HK-2 (cell line): ENCODE results near the gene TSTD1.

Experiments
- DNase-seq: peaks from one replicate; pipeline ENCODE4 v3.0.0-alpha.2; 2018; ENCODE audit not compliant: unreplicated experiment

TSTD1 gene, protein sequence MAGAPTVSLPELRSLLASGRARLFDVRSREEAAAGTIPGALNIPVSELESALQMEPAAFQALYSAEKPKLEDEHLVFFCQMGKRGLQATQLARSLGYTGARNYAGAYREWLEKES

DNA sequence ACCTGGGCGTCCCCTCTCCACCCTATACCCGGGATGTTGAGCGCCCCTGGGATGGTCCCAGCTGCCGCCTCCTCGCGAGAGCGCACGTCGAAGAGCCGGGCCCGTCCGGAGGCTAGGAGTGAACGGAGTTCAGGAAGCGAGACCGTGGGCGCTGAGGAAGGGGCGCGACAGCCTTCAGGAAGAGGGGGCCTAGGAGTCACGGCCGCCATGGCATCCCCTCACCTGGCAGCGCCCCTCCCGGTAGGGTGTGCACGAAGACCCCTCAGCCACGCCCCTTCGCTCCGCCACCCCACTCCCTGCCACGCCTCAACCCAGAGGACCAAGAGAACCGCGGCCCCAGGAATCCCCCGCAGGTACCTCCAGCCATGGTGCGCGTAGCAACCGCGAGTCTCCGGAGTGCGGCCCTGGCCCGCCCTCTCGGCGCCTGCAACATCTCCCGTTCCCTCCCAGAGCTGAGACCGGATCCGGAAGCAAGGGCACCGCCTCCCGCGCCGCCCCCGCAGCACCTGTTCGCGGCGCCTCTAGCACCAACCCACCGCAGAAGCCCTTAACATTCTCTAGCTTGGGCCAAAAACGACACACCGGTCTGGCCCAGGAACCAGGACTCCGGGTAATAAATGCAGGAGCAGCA is at the start of gene TSTD1:
Gene TSTD1, minus strand, starts transcription at position 442 of the 631 bp plus-strand sequence. Its CDS starts 75 bp downstream, at position 367.
- peak; percentile 75 for DNase-seq

DNA sequence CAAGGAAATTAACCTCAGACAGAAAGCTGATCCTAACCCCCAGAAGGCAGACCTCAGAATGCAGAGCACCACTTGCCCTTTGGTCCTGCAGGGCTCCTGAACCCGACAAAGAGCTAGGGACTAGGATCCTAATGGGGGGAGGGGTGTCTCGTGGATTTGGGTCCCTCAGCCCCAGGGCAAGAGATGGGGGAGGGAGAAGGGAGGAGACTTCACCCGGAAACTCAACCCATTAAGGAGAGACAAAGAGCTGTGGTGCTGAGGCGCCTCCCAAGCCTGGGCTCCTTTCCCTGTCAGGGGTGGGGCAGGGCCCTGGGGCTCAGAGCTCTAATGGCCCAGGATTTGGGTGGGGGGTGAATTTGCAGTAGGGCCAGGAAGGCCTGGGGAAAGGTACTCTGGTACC is 47.7 kb upstream of the TSTD1 start:
- no peak for DNase-seq

DNA sequence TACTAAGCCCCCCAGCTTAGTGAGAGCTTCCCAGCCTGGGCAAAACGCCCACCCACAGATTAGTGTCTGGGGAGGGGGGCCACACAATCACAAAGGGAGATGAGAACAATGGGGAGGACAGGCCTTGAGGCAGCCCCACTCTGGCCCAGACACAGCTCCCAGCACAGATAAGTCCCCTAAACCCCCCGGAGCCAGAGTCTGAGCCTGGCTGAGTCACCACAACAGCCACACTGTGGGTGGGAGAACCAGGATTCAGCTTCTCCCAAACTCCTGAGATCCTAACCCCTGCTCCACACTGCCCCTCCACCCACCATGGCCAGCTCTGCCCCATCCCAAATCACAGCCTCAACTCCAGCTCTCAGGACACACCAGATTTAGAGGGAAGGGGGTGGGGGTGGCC is 46.4 kb upstream of the TSTD1 start:
- DNase-seq, result no peak

DNA sequence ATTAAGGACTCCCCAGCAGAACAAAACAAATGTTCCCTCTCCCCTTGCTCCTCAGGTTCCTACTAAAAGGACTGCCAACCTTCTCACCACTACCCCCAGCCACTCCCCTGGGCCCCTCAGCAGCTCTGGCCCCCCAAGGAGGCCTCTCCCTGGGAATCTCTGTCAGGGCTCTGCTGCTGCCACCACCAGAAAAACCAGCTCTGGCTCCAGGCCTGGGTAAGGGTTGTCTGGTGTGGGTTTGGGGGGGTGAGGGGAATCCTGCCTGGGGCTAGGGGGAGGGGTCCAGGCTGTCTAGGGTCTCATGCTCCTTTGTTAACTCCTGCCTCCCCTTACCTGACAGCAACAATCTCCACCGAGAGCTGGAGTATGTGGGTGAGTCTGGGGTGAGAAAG is 45.8 kb upstream of the TSTD1 start:
- no peak for DNase-seq

DNA sequence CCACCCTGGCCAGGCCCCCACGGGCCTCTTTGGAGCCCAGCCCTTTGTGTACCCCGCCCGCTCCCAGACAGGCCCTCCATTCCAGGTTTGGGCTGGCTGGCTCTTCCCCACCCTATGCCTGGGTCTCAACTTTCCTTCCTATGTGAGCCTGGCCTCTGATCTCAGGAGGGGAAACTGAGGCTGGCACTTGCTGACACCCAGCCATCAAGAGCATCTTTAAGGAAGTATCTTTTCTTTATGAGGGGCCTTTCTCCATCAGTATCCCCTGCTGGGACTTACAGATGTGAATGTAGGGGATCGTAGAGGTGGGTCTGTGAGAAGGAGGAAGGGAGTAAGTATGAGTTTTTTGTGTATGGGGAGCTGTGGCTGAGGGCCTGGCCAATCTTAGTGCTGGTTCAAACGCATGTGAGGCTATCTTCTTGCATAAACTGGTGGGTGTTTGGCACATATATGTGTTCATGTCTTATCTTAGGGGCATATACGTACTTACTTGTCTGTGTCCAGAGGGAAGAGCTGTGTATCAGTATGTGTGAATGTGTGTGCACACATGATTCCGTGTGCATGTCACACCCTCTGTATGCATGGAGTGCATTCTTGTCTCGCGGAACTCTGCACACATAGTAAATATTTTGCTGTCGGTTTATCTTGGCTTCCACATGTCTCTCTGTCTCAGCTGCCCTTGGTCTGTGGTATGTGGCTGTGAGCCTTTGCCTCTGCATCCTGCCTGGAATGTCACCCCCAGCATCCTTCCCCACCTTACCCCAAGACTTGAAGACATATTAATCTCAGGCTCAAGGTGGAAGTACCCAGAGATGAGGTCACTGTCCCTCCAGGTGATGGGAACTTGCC is 45.2 kb upstream of the TSTD1 start:
- DNase-seq, result no peak

DNA sequence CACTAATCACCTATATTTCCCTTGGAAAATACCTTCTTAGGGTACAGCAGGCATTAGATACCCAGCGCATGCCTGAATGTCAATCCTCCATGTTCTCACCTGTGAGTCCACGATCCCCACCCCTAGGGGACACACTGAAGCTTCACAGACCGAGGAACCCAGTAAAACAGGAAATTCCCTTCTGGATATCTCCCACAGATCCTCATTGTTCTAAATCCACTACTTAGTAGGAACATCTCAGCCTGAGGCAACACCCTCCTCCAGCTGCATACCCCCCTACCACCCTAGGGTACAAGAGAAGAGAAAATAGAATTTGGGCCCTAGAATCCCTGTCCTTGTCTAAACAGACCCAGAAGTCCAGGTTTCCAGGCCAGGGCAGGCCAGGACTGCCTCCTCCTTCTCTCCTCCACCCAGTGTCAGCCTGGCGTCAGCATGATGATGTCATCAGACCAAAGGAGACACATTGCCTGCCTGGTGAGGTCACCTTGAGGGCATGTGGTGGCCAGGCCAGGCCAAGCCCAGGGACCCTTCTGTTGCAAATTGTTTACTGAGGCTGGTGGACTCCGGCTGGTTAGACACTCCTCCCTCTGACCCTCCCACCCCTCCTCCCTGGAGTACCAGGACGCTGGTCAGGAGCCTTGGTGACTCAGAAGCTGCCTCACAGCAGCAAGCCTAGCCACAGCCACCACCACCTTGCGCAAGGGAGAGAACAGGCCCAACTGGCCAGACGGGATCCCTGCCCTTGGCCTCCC is 44.4 kb upstream of the TSTD1 start:
- DNase-seq, result peak; percentile 83

DNA sequence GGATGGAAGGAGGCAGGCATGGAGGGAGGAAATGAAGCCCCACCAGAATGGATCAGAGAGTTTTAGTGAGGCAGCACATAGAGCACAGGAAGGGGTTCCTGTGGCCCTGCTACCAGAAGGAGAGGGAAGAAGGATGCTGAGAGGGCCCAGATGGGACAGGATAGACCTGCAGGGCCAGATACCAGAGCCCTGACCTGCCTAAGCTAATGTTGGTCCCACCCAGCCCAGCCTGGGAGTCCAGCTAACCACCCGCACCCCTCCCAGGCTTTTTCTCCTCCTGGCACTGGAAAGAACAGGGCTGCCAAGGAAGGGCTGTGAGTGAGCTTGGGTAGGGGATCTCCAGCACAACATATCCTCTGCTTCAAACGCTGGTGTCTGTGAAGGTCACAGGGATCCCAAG is 43.7 kb upstream of the TSTD1 start:
- DNase-seq, result no peak

DNA sequence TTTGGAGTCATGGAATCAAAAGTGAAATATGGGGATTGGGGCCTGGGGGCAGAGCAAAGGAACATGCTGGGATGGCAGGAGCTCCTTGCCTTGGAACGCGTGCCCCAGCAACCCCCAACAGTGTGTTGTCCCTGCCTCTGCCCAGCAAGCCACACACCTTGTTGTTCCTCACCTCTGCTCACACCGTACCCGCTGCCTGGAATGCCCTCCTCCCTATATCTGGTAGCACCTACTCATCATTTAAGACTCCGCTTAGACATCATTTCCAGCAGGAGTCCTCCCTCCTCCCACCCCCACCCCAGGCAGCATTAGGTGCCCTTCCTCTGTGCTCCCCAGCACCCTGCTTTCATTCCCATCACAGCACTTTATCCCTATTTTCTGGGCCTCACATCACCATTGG is 42.8 kb upstream of the TSTD1 start:
- DNase-seq, result no peak

DNA sequence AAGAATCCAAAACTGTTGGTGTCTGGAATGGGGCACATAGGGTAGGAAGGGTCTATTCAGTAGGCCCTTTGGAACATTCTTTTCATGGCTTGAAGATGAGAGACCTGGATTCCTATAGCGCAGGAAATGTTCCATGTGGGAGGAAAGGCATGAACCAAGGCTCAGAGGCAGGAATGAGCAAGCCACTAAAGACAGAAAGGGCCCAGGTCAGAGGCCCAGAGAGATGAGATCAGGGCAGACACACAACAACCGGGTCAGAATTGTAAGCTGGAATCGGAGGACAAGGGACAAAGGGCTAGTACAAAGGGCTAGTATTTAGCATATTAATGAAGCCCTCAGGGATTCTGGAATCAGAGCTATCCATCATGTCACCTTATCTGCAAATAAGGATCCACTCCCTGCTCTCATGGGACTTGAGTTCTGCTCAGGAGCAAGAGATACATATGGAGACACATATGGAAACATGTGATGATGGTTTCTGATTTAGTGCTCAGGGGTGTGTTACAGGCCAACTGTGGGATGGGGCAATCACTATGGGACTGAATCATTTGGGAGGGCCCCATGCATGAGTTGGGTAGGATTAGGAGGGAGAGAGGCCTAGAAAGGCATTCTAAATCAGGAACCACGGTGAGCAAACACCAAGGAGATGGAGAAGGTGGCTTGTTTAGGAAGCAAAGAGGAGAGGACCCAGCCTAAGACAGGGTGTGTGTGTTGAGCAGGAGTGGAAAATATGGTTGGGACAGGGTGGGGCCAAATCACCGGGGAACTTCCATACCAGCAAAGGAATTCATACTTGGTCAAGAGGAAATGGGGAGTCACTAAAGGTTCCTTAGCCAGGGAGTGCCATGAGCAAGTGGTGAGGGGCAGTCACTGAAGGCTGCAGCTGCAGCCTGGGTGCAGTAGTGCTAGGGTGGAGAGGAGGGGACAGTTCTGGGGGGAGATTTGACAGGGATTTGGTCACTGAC is 42.0 kb upstream of the TSTD1 start:
- DNase-seq, result no peak

DNA sequence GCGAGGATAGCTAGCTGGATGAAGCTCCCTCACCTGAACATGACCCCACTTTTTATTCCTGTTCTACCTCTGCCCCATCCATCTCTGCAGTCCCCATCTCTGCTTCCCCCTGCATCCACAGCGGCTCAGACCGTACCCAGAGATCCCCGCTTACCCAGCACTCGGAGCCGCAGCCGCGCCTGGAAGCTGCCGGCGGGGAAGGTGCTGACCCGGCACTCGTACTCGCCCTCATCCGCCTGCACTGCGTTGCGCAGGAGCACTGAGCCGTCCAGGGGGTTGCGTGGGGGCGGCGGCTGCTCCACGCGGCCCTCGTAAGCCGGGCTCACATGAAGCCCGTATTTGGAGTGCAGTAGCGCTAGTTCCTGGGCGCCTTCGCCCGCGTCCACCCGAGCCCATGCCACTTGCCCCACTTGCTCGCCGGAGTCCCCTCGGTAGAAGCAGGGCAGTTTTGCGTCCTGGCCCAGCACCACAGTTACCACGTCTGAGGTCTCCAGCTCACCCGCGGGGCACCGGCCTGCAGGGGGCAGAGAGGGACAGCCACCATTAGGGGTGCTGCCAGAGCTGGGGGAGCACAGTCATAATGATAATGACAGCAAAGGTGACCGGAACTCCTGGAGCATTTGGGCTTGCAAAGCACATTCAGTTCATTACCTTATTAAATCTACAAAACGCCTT is 40.8 kb upstream of the TSTD1 start:
- no peak for DNase-seq

DNA sequence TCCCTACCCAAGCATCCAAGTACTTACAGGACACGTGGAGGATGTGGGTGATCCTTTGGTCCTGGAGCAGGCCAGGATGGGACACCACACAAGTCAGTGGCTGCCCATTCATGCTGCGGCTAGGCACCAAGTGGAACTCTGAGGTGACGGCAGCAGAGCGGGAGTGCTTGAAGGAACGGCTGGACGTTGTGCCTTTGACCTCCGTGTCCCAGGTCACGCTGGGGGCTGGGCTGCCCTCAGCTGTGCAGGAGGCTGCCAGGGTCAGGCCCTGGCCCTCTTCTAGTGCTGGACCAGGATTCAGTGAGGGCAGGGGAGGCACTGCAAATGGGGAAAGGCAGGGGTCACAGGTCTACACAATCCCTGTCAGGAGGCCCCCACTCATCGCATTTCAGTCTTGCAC is 38.7 kb upstream of the TSTD1 start:
- no peak for DNase-seq

DNA sequence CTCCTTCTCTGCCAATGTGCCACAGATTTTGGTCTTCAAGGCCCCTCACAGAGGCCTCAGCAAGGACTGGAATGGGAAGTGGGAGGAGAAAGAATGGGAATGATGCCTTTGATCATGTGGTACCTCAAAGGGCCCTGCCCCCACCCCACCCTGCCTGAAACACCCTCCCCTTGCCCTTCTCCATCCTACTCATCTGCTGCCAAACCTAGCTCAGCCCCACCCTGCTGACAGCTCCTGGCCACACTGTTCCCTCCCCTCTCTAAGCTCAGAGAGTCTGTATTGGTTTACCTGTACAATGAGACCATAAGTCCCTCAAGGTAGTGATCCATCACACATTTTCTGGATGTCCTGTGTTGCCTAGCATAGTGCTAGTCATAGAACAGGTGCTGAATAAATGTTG is 37.6 kb upstream of the TSTD1 start:
- DNase-seq, result no peak

DNA sequence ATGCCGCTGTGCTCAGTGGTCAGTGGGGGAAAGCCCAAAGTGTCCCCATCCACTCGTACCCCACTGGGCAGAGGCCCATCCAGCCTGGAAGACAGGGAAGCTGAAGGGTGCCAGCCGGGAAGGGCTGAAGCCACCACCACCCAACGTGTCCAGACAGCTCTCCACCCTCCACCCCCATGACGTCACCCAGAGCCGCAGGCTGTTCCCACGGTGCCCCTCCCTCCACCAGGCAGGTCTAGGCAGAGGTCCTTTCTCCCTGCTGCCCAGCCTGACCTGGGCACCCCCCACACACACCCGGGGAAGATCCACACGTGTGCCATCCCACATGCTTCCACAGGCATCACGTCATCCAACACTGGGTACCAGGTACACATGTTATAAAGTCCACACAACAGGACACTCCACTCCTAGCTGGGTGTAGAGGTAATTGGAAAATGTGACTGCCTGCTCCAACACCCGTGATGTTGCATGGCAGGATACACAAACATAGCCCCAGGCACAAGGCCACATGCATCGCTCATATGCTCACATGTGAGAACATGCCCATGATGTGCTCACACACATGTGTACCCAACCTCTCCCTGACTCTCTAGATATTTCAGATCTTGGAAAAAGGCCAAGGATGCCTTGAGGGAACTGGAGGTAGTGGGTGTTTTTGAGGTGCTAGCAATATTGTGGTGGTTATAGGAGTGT is 36.1 kb upstream of the TSTD1 start:
- DNase-seq, result no peak

DNA sequence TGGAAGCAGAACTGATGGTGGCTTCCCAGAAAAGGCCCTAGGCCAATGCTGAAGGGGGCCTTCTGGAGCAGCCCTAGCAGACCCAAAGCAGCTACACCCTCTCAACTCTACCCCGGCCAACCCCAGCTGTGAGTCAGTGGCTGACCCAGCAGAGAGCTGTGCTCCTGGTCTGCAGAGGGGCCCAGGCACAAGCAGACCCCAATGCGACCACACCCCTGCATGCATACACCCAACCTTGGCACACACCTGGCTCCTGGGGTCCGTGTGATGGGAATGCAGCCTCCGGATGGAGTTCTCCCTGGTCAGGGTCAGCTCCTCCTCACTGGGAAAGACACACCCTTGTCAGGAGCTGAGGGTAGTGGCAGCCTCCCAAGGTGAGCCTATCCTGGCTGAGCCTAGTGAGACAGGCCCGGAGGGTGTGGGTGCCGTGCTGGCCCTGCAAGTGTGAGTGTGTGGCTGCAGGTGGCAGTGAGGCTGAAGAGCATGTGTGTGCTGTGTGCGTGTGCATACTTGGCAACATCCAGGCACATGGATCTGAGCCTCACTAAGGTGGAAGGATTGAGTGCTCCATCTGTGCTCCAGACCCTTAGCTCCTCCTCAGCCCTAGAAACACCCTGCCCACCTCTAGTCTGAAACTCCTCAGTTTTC is 34.8 kb upstream of the TSTD1 start:
- no peak for DNase-seq

DNA sequence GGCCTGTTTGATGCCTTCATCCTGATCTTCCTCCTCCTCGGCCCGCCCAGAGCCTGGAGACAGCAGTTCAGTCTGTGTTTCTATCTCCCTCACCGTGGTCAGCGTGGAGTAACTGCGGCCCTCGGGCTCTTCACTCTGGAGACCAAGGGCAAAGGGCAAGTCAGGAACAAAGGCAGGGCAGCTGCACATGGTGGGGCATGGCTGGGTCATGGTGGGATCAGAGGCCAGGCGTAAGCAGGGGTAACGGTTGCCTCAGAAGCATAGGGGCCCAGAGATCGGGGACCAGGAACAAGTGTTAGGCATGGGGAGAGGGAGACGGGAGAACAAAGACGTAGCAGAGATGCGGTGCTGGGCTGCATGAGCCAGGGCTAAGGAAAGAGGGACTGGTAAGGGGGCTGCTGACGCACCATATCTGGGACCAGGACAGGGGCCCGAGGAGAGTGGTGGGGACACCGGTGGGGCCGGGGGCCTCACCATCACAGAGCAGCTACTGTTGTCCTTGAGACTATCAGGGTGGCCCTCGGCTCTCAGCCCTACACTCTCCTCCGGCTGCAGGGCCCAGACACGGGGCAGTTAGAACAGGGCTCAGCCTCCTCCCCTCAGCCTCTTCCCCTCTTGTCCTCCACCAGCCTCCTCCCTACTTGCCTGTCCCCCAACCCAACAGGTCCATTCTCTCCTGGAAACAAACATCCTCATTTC is 34.1 kb upstream of the TSTD1 start:
- no peak for DNase-seq

DNA sequence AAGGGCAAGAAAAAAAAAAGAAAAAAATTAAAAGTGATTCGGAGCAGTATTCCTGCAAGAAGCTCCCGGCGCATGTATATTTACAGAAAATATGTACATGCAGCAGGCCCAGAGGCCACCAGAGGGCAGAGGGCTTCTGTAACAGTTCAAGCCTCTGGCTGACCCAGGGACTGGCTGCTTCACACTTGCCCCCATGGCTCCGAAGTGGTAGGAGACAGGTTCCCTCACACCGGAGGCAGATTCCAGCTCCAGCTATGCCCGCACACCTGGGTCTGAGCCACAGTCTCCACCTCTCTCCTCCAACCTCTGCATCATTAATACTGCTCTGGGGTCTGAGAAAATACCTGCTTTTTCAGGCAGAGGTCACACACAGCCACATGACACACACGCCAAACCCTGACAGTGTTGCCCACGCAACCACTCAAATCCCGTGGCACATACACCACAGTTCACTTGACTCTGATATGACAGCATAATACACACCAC is 33.2 kb upstream of the TSTD1 start:
- peak; percentile 34 for DNase-seq

DNA sequence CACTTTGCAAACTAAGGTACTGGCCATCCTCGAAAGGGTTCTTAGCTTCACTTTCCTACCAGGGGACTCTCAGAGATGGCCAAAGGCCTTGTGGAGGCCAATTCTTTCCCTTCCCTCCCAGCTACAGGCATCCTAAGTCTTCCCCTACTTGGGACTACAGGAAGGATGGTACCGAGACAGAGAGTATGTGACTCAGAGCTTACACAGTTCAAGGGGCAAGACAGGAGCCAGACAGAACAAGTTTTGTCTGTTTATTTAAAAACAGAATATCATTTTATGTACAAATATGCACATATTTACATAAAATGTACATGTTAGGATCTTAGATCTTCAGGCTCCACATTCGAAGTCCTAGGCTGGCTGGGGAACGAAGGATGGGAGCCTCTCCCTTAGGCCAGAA is 32.0 kb upstream of the TSTD1 start:
- no peak for DNase-seq

DNA sequence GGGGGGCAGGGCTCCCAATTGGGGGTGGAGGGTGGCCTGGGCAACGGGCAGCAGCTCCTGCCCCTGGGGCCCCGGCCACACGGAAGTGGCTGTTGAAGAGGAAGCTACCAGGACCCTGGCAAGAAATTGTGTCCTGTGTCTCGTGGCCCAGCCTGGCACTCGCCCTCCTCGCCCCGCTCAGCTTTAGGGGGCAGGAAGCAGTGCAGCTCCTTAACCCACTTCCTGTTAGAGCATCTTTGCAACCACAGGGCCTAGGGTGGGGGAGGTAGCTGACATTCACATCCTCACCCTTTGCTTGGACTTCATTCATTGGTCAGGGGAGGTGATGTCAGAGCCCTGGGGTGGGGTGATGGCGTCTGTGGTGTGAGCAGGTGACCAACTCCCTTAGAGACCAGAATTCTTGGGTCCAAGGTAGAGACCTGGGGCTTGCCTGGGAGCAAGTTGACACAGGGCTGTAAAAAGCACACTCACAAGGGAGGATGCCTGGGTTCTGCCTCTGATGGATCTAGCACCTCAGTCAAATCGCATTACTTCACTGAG is 31.0 kb upstream of the TSTD1 start, which contains the start of gene ARHGAP30:
Gene ARHGAP30, minus strand, starts transcription at position 161 of the 540 bp plus-strand sequence. CDS start 267 bp downstream, outside the sequence.
- DNase-seq, result no peak
